HG02763 (cell line): Measurements from ENCODE around the gene DEFB108B.
"Not testable (repeated sequence)": the region's sequence is repeated elsewhere in the genome, so short reads cannot be mapped to it uniquely, and the experiment has no call there.

Experiments
- ATAC-seq: cut with Tn5 transposase; IDR thresholded peaks from one replicate; pipeline ENCODE4 v1.9.1; 2021; ENCODE audit warnings: mild to moderate bottlenecking, moderate library complexity; ENCODE audit not compliant: unreplicated experiment

The DEFB108B gene

GRCh38 chr11:71832811-71833210 is at the start of gene DEFB108B:
Gene DEFB108B, plus strand, starts transcription at chr11:71833200. Its CDS starts 0 bp downstream, at chr11:71833200.
- not testable (repeated sequence) for ATAC-seq

GRCh38 chr11:71786114-71786847 is 46.7 kb upstream of the DEFB108B start:
- peak; percentile 33 for ATAC-seq

- ATAC-seq, result peak; percentile 96
Measured at GRCh38 chr11:71786848-71787097, 46.2 kb upstream of the DEFB108B start.

- peak; percentile 89 for ATAC-seq
Measured at GRCh38 chr11:71787098-71787823, 45.7 kb upstream of the DEFB108B start.

- not testable (repeated sequence) for ATAC-seq
Measured at GRCh38 chr11:71787824-71788454, 45.1 kb upstream of the DEFB108B start.

- not testable (repeated sequence) for ATAC-seq
Measured at GRCh38 chr11:71789444-71790196, 43.4 kb upstream of the DEFB108B start.

- not testable (repeated sequence) for ATAC-seq
Measured at GRCh38 chr11:71791111-71791510, 41.9 kb upstream of the DEFB108B start.

GRCh38 chr11:71792621-71793235 is 40.3 kb upstream of the DEFB108B start:
- ATAC-seq, result not testable (repeated sequence)

GRCh38 chr11:71794386-71795040 is 38.5 kb upstream of the DEFB108B start:
- ATAC-seq, result not testable (repeated sequence)

GRCh38 chr11:71795236-71795635 is 37.8 kb upstream of the DEFB108B start:
- not testable (repeated sequence) for ATAC-seq

GRCh38 chr11:71796016-71796415 is 37.0 kb upstream of the DEFB108B start:
- not testable (repeated sequence) for ATAC-seq

- not testable (repeated sequence) for ATAC-seq
Measured at GRCh38 chr11:71796781-71797180, 36.2 kb upstream of the DEFB108B start.

- ATAC-seq, result not testable (repeated sequence)
Measured at GRCh38 chr11:71799556-71800128, 33.4 kb upstream of the DEFB108B start.

GRCh38 chr11:71800335-71800953 is 32.6 kb upstream of the DEFB108B start:
- not testable (repeated sequence) for ATAC-seq

GRCh38 chr11:71801026-71801425 is 32.0 kb upstream of the DEFB108B start:
- not testable (repeated sequence) for ATAC-seq

- not testable (repeated sequence) for ATAC-seq
Measured at GRCh38 chr11:71802874-71803273, 30.1 kb upstream of the DEFB108B start.

- not testable (repeated sequence) for ATAC-seq
Measured at GRCh38 chr11:71804158-71804947, 28.6 kb upstream of the DEFB108B start.

- not testable (repeated sequence) for ATAC-seq
Measured at GRCh38 chr11:71812529-71812928, 20.5 kb upstream of the DEFB108B start.
